Left hindlimb (tissue), 1 donor: Measurements from ENCODE around the gene CCNH.

Experiments used
- DNase-seq: peaks from one replicate; pipeline ENCODE4 v3.0.0-alpha.2; 2018

CCNH gene

DNA sequence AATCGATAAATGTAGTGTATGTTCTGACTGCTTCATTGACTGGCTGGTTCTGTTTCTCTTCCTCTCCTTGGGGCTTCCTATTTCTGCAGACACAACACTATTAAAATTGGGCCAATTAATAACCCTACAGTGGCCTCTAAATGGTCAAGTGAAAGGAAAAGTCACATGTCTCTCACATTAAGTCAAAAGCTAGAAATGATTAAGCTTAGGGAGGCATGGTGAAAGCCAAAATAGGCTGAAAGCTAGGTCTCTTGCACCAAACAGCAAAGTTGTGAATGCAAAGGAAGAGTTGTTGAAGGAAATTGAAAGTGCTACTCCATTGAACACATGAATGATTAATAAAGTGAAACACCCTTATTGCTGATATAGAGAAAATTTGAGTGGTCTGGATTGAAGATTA, 58.2 kb downstream of the CCNH start:
- no peak for DNase-seq

DNA sequence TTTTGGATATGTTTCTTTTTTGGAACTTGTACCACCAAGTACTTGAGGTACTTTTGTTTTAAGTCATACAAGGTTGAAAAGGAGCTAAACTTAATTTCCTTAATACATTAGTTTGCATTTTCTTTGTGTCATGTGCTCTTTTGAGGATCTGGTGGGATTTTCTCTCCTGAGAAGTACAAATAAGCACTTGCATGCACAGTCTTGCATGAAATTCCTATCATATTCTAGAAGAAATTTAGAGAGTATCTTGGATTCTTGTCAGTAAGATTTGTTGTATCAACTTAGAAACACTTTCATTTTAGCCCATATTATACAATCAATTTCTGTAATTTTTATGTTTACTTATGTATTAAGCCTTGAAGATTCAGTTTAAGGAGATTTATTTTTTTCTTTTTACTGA, 64.9 kb downstream of the CCNH start:
- no peak for DNase-seq

GRCh38 chr5:87347272-87347671, 65.5 kb downstream of the CCNH start:
- no peak for DNase-seq
